ENCODE data around the gene MTX2.

DNA sequence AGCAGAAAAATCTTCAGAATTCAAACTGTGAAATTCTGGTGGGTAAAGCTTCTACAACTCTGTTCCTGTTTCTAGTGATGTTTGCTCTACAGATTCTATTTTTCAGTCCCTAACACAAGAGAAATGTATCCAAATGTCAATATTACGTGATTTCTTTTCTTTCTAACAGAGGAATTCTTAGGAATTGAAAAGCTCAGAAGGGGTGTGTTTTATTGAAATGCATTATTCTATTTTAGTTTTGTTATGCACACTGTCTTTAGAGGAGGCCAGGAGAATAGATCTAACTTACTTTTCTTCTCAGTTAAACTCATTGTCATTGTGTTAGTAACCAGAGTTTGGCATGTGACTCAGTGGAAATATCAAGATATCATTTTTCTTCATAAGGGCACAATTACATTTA lies 62.4 kb downstream of the MTX2 start:
- no peak for TF ChIP-seq POLR2A (IDR thresholded peaks at IDR 0.05; ENCODE audit: extremely low read depth, insufficient read length)
- TF ChIP-seq, protein P1, sequence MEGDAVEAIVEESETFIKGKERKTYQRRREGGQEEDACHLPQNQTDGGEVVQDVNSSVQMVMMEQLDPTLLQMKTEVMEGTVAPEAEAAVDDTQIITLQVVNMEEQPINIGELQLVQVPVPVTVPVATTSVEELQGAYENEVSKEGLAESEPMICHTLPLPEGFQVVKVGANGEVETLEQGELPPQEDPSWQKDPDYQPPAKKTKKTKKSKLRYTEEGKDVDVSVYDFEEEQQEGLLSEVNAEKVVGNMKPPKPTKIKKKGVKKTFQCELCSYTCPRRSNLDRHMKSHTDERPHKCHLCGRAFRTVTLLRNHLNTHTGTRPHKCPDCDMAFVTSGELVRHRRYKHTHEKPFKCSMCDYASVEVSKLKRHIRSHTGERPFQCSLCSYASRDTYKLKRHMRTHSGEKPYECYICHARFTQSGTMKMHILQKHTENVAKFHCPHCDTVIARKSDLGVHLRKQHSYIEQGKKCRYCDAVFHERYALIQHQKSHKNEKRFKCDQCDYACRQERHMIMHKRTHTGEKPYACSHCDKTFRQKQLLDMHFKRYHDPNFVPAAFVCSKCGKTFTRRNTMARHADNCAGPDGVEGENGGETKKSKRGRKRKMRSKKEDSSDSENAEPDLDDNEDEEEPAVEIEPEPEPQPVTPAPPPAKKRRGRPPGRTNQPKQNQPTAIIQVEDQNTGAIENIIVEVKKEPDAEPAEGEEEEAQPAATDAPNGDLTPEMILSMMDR (IDR thresholded peaks at IDR 0.05; ENCODE audit: low read depth, low read length) = no peak
